K562 (cell line): ENCODE measurements around the gene C9orf50. TPM values are rescaled to one million over a fixed set of nuclear protein-coding genes. Genes with fewer than 3 reads are reported as not detected.

Source experiments
- ARHGAP35 ChIP-seq: fragments of 450-650 bp; IDR thresholded peaks from 2 replicates; pipeline ENCODE4 v1.6.1; 2018; ENCODE audit not compliant: partially characterized antibody
- CHD2 ChIP-seq: IDR thresholded peaks from 2 replicates; pipeline ENCODE4 v1.6.1; 2011; ENCODE audit warnings: low read depth, low read length
- FUS ChIP-seq: fragments of 200-400 bp; formaldehyde crosslinking; optimal IDR thresholded peaks from 2 replicates; pipeline ENCODE3; 2017; ENCODE audit warnings: low read depth, low read length
- MCM7 ChIP-seq, 2 experiments: fragments of 450-650 bp; IDR thresholded peaks; 2 replicates each; pipeline ENCODE4 v1.6.1; 2016 to 2018
- MEF2A ChIP-seq: IDR thresholded peaks from 2 replicates; pipeline ENCODE4 v1.6.1; 2011; ENCODE audit warnings: low read depth, mild to moderate bottlenecking, low read length, moderate library complexity; ENCODE audit not compliant: control insufficient read depth
- SIN3A ChIP-seq, 2 experiments: fragments of 150-350 bp in 1 of 2; IDR thresholded peaks; 2 replicates each; pipeline ENCODE4 v1.6.1; 2011 to 2016; ENCODE audit warnings: borderline replicate concordance in 2 of 2, low read depth in 2 of 2, low read length in 2 of 2, mild to moderate bottlenecking in 2 of 2, moderate library complexity in 2 of 2; ENCODE audit not compliant: control insufficient read depth in 1 of 2
- SP1 ChIP-seq: sonication (generic); formaldehyde crosslinking; IDR thresholded peaks from 2 replicates; pipeline ENCODE4 v1.8.1; 2022; ENCODE audit warnings: mild to moderate bottlenecking, missing genetic modification reagents
- ZBTB7A ChIP-seq: IDR thresholded peaks from 2 replicates; pipeline ENCODE4 v1.6.1; 2011; ENCODE audit warnings: low read depth, mild to moderate bottlenecking, low read length, moderate library complexity, borderline replicate concordance; ENCODE audit not compliant: control insufficient read depth
- ZNF778 ChIP-seq: fragments of 450-650 bp; formaldehyde crosslinking; IDR thresholded peaks from 2 replicates; pipeline ENCODE4 v1.4.0; 2020; ENCODE audit warnings: mild to moderate bottlenecking, moderate library complexity
- ZNF780A ChIP-seq: fragments of 250-450 bp; sonication (Bioruptor Pico); IDR thresholded peaks from 2 replicates; pipeline ENCODE4 v1.5.0; 2021; ENCODE audit warnings: mild to moderate bottlenecking
- polyA plus RNA-seq, 8 experiments: library from polyadenylated mRNA; depleted of rRNA in 4 of 8; stranded (reverse) in 5 of 8; unstranded in 3 of 8; fragments of >200 nt; fragmentation: Nextera tagmentation in 2 of 8; fragmentation: Illumina TruSeq in 1 of 8; extraction: Ambion mirVana in 2 of 8; extraction: Trizol in 1 of 8; gene quantifications; 2 replicates each; pipeline versions ENCODE4 v1.2.1 to v1.2.3, GENCODE V29; 2011 to 2014; ENCODE audit warnings: inconsistent platforms in 1 of 8, missing spikeins in 1 of 8
- total RNA-seq, 7 experiments: library from RNA; depleted of rRNA in 6 of 7; stranded (reverse); fragments of >200 nt in 6 of 7; fragmentation: Illumina TruSeq in 2 of 7; extraction: Trizol in 2 of 7; gene quantifications; 2 replicates each; pipeline versions ENCODE4 v1.2.1 to v1.2.3, GENCODE V29; 2011 to 2021; ENCODE audit warnings: low replicate concordance in 1 of 7
- TF ChIP-seq, protein P1 (sequence below), 2 experiments: fragments of 150-350 bp in 1 of 2; IDR thresholded peaks; 2 replicates each; pipeline ENCODE4 v1.6.1; 2012 to 2016; ENCODE audit warnings: low read depth in 2 of 2, low read length in 2 of 2, mild to moderate bottlenecking in 1 of 2, moderate library complexity in 1 of 2
- TF ChIP-seq, protein P2 (sequence below), 2 experiments: fragments of 450-650 bp in 1 of 2; sonication (generic) in 1 of 2; formaldehyde crosslinking in 1 of 2; IDR thresholded peaks in 1 of 2; conservative IDR thresholded peaks in 1 of 2; 2 replicates each; pipeline versions ENCODE4 v1.6.1 to v1.8.1; 2016 to 2023; ENCODE audit warnings: mild to moderate bottlenecking in 2 of 2, moderate library complexity in 2 of 2, inconsistent platforms in 1 of 2, missing genetic modification reagents in 1 of 2
- TF ChIP-seq, protein P3 (sequence below): sonication (generic); formaldehyde crosslinking; IDR thresholded peaks from 2 replicates; pipeline ENCODE4 v1.8.0; 2022; ENCODE audit warnings: missing genetic modification reagents, mild to moderate bottlenecking, borderline replicate concordance
- TF ChIP-seq, protein P4 (sequence below): fragments of 250-450 bp; sonication (Bioruptor Pico); IDR thresholded peaks from 2 replicates; pipeline ENCODE4 v1.5.0; 2020; ENCODE audit warnings: mild to moderate bottlenecking, borderline replicate concordance
- TF ChIP-seq, protein P5 (sequence below): fragments of 250-450 bp; sonication (Bioruptor Pico); IDR thresholded peaks from 2 replicates; pipeline ENCODE4 v1.8.0; 2022; ENCODE audit warnings: inconsistent platforms

The C9orf50 gene
- total and polyA plus RNA-seq, 9 of the 15 experiments (the other 6 are each of a cell fraction or from before 2014, with no cell fraction given): not detected

DNA sequence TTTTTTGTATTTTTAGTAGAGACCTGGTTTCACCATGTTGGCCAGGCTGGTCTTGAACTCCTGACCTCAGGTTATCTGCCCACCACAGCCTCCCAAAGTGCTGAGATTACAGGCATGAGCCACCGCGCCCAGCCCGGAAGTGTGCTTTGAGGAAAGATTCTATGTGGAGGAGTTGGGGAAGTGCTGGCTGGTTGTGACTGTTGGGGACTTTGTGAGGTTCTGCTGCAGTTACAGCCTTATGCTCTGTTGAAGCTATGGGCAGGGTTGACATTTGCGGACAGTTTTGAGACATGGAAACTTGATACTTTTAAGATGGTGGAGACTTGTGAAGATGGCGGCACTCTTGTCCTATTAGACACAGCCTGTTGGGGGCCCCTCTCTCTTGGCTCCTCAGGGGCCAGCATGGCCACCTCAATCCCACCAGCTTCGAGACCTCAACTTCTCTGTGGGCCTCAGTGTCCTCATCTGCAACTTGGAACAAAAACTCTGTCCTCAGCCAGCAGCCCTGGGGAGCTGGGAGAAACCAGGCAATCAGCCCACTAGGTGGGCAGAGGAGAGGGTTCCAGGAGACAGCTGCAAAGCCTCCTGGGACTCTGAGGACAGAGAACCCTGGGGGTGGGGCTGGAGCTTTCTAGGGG, 24.9 kb downstream of the C9orf50 start (continued):
- TF ChIP-seq, protein P1, sequence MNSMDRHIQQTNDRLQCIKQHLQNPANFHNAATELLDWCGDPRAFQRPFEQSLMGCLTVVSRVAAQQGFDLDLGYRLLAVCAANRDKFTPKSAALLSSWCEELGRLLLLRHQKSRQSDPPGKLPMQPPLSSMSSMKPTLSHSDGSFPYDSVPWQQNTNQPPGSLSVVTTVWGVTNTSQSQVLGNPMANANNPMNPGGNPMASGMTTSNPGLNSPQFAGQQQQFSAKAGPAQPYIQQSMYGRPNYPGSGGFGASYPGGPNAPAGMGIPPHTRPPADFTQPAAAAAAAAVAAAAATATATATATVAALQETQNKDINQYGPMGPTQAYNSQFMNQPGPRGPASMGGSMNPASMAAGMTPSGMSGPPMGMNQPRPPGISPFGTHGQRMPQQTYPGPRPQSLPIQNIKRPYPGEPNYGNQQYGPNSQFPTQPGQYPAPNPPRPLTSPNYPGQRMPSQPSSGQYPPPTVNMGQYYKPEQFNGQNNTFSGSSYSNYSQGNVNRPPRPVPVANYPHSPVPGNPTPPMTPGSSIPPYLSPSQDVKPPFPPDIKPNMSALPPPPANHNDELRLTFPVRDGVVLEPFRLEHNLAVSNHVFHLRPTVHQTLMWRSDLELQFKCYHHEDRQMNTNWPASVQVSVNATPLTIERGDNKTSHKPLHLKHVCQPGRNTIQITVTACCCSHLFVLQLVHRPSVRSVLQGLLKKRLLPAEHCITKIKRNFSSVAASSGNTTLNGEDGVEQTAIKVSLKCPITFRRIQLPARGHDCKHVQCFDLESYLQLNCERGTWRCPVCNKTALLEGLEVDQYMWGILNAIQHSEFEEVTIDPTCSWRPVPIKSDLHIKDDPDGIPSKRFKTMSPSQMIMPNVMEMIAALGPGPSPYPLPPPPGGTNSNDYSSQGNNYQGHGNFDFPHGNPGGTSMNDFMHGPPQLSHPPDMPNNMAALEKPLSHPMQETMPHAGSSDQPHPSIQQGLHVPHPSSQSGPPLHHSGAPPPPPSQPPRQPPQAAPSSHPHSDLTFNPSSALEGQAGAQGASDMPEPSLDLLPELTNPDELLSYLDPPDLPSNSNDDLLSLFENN (IDR thresholded peaks at IDR 0.05; ENCODE audit: low read depth in 2 of 2, low read length in 2 of 2): peak in 1 of 2 experiments; percentile 56; a peak in 1 of 4 replicates
- no peak for TF ChIP-seq SP1 (CRISPR knock-in tag)
- TF ChIP-seq, protein P2, sequence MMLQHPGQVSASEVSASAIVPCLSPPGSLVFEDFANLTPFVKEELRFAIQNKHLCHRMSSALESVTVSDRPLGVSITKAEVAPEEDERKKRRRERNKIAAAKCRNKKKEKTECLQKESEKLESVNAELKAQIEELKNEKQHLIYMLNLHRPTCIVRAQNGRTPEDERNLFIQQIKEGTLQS (IDR thresholded peaks at IDR 0.05): 0 out of 2 replicates have a peak, but pooled peaks have one; percentile 33
- TF ChIP-seq, protein P2 (CRISPR knock-in tag; conservative IDR thresholded peaks at IDR 0.05): no peak
- TF ChIP-seq, protein P3, sequence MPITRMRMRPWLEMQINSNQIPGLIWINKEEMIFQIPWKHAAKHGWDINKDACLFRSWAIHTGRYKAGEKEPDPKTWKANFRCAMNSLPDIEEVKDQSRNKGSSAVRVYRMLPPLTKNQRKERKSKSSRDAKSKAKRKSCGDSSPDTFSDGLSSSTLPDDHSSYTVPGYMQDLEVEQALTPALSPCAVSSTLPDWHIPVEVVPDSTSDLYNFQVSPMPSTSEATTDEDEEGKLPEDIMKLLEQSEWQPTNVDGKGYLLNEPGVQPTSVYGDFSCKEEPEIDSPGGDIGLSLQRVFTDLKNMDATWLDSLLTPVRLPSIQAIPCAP (CRISPR knock-in tag): no peak
- TF ChIP-seq MCM7 (IDR thresholded peaks at IDR 0.05): no peak
- no peak for TF ChIP-seq ZBTB7A
- no peak for TF ChIP-seq ZNF780A (CRISPR knock-in tag)
- no peak for TF ChIP-seq ARHGAP35
- TF ChIP-seq ZNF778 (CRISPR knock-in tag): no peak
- no peak for TF ChIP-seq CHD2
- no peak for TF ChIP-seq MEF2A
- TF ChIP-seq FUS: no peak
- no peak for TF ChIP-seq SIN3A (IDR thresholded peaks at IDR 0.05; ENCODE audit: borderline replicate concordance in 2 of 2, control insufficient read depth in 1 of 2, low read depth in 2 of 2, low read length in 2 of 2)
- TF ChIP-seq, protein P4, sequence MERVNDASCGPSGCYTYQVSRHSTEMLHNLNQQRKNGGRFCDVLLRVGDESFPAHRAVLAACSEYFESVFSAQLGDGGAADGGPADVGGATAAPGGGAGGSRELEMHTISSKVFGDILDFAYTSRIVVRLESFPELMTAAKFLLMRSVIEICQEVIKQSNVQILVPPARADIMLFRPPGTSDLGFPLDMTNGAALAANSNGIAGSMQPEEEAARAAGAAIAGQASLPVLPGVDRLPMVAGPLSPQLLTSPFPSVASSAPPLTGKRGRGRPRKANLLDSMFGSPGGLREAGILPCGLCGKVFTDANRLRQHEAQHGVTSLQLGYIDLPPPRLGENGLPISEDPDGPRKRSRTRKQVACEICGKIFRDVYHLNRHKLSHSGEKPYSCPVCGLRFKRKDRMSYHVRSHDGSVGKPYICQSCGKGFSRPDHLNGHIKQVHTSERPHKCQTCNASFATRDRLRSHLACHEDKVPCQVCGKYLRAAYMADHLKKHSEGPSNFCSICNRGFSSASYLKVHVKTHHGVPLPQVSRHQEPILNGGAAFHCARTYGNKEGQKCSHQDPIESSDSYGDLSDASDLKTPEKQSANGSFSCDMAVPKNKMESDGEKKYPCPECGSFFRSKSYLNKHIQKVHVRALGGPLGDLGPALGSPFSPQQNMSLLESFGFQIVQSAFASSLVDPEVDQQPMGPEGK (CRISPR knock-in tag): peak; percentile 45; the same call in 1 of the 2 replicates
- TF ChIP-seq, protein P5, sequence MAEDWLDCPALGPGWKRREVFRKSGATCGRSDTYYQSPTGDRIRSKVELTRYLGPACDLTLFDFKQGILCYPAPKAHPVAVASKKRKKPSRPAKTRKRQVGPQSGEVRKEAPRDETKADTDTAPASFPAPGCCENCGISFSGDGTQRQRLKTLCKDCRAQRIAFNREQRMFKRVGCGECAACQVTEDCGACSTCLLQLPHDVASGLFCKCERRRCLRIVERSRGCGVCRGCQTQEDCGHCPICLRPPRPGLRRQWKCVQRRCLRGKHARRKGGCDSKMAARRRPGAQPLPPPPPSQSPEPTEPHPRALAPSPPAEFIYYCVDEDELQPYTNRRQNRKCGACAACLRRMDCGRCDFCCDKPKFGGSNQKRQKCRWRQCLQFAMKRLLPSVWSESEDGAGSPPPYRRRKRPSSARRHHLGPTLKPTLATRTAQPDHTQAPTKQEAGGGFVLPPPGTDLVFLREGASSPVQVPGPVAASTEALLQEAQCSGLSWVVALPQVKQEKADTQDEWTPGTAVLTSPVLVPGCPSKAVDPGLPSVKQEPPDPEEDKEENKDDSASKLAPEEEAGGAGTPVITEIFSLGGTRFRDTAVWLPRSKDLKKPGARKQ: no peak
